ENCODE results near the gene NOS1AP.

DNA sequence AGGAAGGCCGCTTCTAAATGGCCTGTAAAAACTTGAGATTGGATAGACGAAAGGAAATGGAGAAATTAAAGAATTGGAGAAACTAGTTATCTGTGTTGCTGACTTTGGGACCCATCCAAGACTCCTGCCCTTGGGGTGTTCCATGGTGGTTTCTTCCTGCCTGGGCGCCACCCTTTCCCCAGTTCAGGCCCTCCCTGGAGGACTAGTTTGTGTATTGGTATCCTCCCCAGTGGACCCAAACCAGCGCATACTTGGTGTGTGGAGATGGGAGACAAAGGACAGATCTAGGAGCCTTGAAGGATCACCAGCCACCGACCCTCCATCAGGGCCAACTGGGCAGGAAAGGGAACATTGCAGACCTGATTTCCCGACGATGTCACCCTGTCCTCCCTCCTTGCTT lies 300.1 kb downstream of the NOS1AP start:
- TF ChIP-seq GATA2 (IDR thresholded peaks at IDR 0.05; ENCODE audit: low read depth, low read length) (no peak), GATA3 (IDR thresholded peaks at IDR 0.05; ENCODE audit: low read depth, low read length) (no peak)
